Head of caudate nucleus (tissue), 42 donors: Measurements from ENCODE around the gene SPG21.

Experiments used
- DNase-seq, 42 donors: peaks; one replicate each; pipeline versions ENCODE4 v3.0.0 to v3.0.0-alpha.2; 2020 to 2021; ENCODE audit warnings: mixed read lengths in 7 of 42
- intact Hi-C: fragments of 100-400 bp; cut with DNase I; formaldehyde crosslinking; loops from one replicate; pipeline ENCODE4 v1.15.0; 2022

The SPG21 gene

DNA sequence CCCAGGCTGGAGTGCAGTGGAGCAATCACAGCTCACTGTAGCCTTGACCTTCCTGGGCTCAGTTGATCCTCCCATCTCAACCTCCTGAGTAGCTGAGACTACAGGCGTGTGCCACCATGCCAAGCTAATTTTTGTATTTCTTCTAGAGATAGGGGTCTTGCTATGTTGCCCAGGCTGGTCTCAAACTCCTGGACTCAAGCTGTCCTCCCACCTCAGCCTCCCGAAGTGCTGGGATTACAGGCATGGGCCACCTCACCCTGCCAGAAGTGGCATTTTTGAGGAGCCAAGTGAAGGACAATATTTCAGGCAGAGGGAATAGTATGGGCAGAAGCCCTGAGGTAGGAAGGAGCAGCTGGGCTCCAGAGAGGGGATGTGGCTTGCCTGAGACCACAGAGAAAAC, 73.3 kb downstream of the SPG21 start:
- DNase-seq = no peak
- intact Hi-C loops = no loop called here

DNA sequence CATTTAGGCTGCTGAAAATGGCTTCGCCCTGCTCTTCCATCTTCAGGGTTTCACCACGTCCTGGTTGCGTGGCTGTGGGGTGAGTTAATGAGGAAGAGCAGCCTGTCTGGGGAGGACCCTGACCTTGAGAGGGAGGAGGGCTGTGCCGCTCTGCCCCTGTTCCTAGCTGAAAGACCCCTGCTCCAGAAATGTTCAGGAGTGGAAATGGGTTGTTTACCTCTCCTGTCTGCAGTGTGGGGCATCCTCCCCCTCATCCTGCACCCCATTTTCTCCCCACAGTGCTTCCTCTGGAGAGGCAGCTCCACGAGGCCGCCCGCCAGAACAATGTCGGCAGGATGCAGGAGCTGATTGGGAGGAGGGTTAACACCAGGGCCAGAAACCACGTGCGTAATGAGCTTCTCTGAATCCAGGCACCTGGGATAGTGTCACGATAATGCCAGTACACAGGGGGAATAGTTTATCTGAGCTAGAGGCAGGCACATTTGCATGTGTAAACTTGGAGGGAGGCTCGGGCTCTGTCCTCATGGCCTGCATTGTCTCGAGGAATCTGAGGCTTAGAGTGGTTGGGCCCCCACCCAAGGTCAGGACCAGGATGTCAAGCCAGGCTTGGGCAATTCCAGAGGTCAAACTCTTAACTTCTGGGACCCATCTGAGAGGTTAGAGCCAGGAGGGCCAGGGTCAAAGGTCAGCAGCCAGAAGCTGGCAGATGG, 74.0 kb downstream of the SPG21 start:
- intact Hi-C loops = no loop called here
- peak in 1 of 42 donors; percentile 29 for DNase-seq
